Urothelium cell line (cell line): ENCODE measurements around the gene CNTNAP2.

ENCODE experiments used
- DNase-seq: peaks from one replicate; pipeline ENCODE4 v3.0.0; 2011; ENCODE audit warnings: low spot score, mixed read lengths
- FAIRE-seq: peaks from 2 replicates; lab custom pipeline; 2011; peaks lifted over from hg19 to GRCh38; lab: Jason Lieb, UNC

The CNTNAP2 gene

GRCh38 chr7:147513451-147513850 is 1396.8 kb downstream of the CNTNAP2 start:
- DNase-seq (no peak), FAIRE-seq (no peak)

GRCh38 chr7:147516391-147516790 is 1399.8 kb downstream of the CNTNAP2 start:
- DNase-seq = no peak
- no peak for FAIRE-seq

- no peak for FAIRE-seq
Observed at GRCh38 chr7:147519062-147519461, 1402.5 kb downstream of the CNTNAP2 start.

GRCh38 chr7:147523056-147523455 is 1406.5 kb downstream of the CNTNAP2 start:
- DNase-seq (no peak), FAIRE-seq (no peak)

More at GRCh38 chr7:147519062-147519461, 1402.5 kb downstream of the CNTNAP2 start:
- DNase-seq = peak; percentile 15

- DNase-seq (no peak), FAIRE-seq (no peak)
Observed at GRCh38 chr7:147524726-147525250, 1408.2 kb downstream of the CNTNAP2 start.

GRCh38 chr7:147525325-147525724 is 1408.7 kb downstream of the CNTNAP2 start:
- FAIRE-seq (no peak), DNase-seq (no peak)

- no peak for DNase-seq
- no peak for FAIRE-seq
Observed at GRCh38 chr7:147535701-147536111, 1419.1 kb downstream of the CNTNAP2 start.

- FAIRE-seq (no peak), DNase-seq (no peak)
Observed at GRCh38 chr7:147539685-147540084, 1423.1 kb downstream of the CNTNAP2 start.

GRCh38 chr7:147540743-147541142 is 1424.1 kb downstream of the CNTNAP2 start:
- no peak for FAIRE-seq
- DNase-seq = no peak

GRCh38 chr7:147541261-147541660 is 1424.7 kb downstream of the CNTNAP2 start:
- no peak for FAIRE-seq
- no peak for DNase-seq

GRCh38 chr7:147547252-147547897 is 1430.8 kb downstream of the CNTNAP2 start:
- DNase-seq = no peak
- no peak for FAIRE-seq

GRCh38 chr7:147556317-147556716 is 1439.7 kb downstream of the CNTNAP2 start:
- FAIRE-seq = no peak
- DNase-seq = no peak

GRCh38 chr7:147563669-147564068 is 1447.1 kb downstream of the CNTNAP2 start:
- no peak for DNase-seq
- FAIRE-seq = no peak

- DNase-seq (no peak), FAIRE-seq (no peak)
Observed at GRCh38 chr7:147564786-147565476, 1448.3 kb downstream of the CNTNAP2 start.

- DNase-seq = no peak
- FAIRE-seq = no peak
Observed at GRCh38 chr7:147567043-147567442, 1450.4 kb downstream of the CNTNAP2 start.

GRCh38 chr7:147569116-147569913 is 1452.7 kb downstream of the CNTNAP2 start:
- FAIRE-seq (no peak), DNase-seq (no peak)

GRCh38 chr7:147570390-147570789 is 1453.8 kb downstream of the CNTNAP2 start:
- DNase-seq = peak; percentile 2
- no peak for FAIRE-seq

- no peak for DNase-seq
- no peak for FAIRE-seq
Observed at GRCh38 chr7:147571436-147572185, 1455.0 kb downstream of the CNTNAP2 start.

GRCh38 chr7:147578196-147578595 is 1461.6 kb downstream of the CNTNAP2 start:
- FAIRE-seq = no peak
- no peak for DNase-seq

GRCh38 chr7:147579148-147579547 is 1462.5 kb downstream of the CNTNAP2 start:
- no peak for DNase-seq
- FAIRE-seq = no peak

GRCh38 chr7:147584771-147585193 is 1468.2 kb downstream of the CNTNAP2 start:
- no peak for DNase-seq
- FAIRE-seq = no peak
